ENCODE measurements around the gene RHOJ. TPM values are rescaled to one million over a fixed set of nuclear protein-coding genes. Genes with fewer than 3 reads are reported as not detected.
"Not testable (repeated sequence)": the region's sequence is repeated elsewhere in the genome, so short reads cannot be mapped to it uniquely, and the experiment has no call there.

RHOJ gene
- total RNA-seq = not detected

- no peaks in the 10 kb centered on the region for H3K4me1 Mint-ChIP-seq (ENCODE audit: low read depth)
- H3K4me3 Mint-ChIP-seq = no peak within 1 kb of the TSS
- H3K9me3 Mint-ChIP-seq = no peaks in the 10 kb centered on the region
- ATAC-seq = no peak
- no peaks in the 10 kb centered on the region for H3K36me3 Mint-ChIP-seq (ENCODE audit: insufficient read depth)
- H3K27me3 Mint-ChIP-seq (ENCODE audit: low read depth) = peaks cover 8% of the 10 kb centered on the region
- no peak for DNase-seq
Observed at GRCh38 chr14:63204407-63205043, at the start of gene RHOJ. Gene RHOJ (plus strand): TSS chr14:63204443. CDS start chr14:63204870, 427 bp downstream.

DNA sequence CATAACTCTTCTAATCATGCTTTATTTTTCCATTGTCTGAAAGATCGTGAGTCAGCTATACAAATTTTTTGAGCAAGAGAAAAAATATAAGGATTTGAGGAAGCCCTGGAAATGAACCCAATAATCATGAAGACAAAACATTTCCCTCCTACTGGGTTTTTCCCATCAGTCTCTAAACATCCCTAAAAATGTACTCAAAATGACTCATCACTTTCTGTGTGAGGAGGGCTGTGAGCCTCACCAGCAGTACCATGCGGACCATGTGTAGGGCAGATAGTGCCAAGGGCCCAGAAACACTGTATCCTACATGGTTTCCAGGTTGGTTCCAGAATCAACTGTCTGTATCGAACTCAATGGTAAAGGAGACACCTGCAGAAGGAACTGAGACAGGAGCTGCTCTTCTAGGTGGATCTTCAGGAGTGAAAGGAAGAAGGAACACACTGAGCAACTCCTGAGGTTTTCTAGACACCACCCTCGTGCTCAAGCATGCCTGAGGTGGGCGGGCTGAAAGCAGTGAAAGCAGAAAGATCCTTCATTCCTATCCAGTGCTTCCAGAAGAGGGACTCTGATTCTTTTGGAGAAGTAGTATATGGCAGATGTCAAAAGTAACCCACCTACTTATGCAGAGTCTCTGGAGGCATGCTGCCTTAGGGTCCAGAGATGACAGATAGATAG, 48.6 kb upstream of the RHOJ start:
- ATAC-seq = no peak
- no peak for DNase-seq
- H3K27me3 Mint-ChIP-seq (ENCODE audit: low read depth) = peaks cover 3% of the 10 kb centered on the region
- H3K4me1 Mint-ChIP-seq (ENCODE audit: low read depth) = no peaks in the 10 kb centered on the region
- H3K36me3 Mint-ChIP-seq (ENCODE audit: insufficient read depth) = no peaks in the 10 kb centered on the region
- no peak overlapping the region for H3K4me3 Mint-ChIP-seq
- H3K9me3 Mint-ChIP-seq = no peaks in the 10 kb centered on the region

DNA sequence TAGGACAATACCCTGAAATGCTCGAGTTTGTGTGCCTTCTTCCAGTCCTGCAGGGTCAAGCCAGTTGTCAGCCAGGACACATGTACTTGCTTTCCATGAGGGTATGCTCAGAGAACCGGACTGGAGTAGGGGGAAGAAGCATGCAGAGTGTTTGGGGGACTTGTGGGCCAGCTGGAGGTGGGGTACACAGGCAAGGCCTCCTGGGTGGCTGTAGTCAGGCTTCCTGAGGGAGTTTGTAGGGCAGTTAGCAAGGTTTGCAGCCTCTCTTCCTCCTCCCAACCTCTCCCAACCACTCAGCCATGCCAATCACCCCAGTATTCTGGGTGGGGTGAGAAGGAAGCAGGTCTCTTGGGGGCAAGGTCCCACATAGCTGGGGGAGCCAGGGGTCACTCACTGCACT, 47.0 kb upstream of the RHOJ start:
- ATAC-seq (no peak), DNase-seq (no peak)
- no peaks in the 10 kb centered on the region for H3K4me1 Mint-ChIP-seq (ENCODE audit: low read depth)
- H3K4me3 Mint-ChIP-seq = no peak overlapping the region
- no peaks in the 10 kb centered on the region for H3K36me3 Mint-ChIP-seq (ENCODE audit: insufficient read depth)
- H3K27me3 Mint-ChIP-seq (ENCODE audit: low read depth) = peaks cover 3% of the 10 kb centered on the region
- no peaks in the 10 kb centered on the region for H3K9me3 Mint-ChIP-seq

- DNase-seq (no peak), ATAC-seq (no peak)
- Mint-ChIP-seq H3K4me1 (ENCODE audit: low read depth) (no peaks in the 10 kb centered on the region), H3K4me3 (no peak overlapping the region), H3K27me3 (ENCODE audit: low read depth) (peaks cover 3% of the 10 kb centered on the region), H3K36me3 (ENCODE audit: insufficient read depth) (no peaks in the 10 kb centered on the region), H3K9me3 (no peaks in the 10 kb centered on the region)
Observed at GRCh38 chr14:63163306-63163705, 40.9 kb upstream of the RHOJ start.

DNA sequence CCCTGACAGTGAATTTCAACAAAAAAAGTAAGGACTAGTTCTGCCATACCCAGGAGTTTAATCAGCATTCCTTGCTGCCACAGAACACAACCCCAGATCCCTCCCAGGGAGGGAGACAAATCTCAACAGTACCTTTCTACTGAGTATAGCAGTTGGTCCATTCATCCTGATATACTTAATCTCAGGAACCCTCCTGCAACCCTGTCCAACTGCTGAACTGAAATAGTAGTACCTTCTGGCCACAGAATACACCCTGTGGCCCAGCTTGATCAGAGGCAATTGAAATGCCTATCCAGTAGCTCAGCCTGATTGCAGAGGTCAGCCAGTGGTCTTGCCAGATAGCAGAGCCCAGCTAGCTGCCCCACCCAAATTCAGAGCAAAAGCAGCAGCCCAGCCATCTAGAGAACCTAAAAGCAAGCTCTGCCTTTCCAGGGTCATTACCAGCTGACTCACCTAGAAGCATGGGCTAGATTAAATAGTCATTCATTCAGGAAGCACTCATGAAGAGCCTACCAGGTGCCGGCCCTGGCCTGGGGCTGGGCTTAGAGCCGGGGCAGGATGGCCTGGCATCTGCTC, 40.0 kb upstream of the RHOJ start:
- H3K9me3 Mint-ChIP-seq = no peaks in the 10 kb centered on the region
- no peak overlapping the region for H3K4me3 Mint-ChIP-seq
- no peaks in the 10 kb centered on the region for H3K36me3 Mint-ChIP-seq (ENCODE audit: insufficient read depth)
- H3K4me1 Mint-ChIP-seq (ENCODE audit: low read depth) = no peaks in the 10 kb centered on the region
- no peaks in the 10 kb centered on the region for H3K27me3 Mint-ChIP-seq (ENCODE audit: low read depth)
- ATAC-seq (no peak), DNase-seq (no peak)

DNA sequence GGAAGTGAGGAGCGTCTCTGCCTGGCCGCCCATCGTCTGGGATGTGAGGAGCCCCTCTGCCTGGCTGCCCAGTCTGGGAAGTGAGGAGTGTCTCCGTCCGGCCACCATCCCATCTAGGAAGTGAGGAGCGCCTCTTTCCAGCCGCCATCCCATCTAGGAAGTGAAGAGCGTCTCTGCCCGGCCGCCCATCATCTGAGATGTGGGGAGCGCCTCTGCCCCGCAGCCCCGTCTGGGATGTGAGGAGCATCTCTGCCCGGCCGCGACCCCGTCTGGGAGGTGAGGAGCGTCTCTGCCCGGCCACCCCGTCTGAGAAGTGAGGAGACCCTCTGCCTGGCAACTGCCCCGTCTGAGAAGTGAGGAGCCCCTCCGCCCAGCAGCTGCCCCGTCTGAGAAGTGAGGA, 39.0 kb upstream of the RHOJ start:
- H3K4me1 Mint-ChIP-seq (ENCODE audit: low read depth); H3K27me3 Mint-ChIP-seq (ENCODE audit: low read depth); ATAC-seq: not testable (repeated sequence)

GRCh38 chr14:63167044-63167443, 37.2 kb upstream of the RHOJ start:
- DNase-seq (no peak), ATAC-seq (no peak)
- H3K4me3 Mint-ChIP-seq = no peak overlapping the region
- H3K27me3 Mint-ChIP-seq (ENCODE audit: low read depth) = peaks cover 5% of the 10 kb centered on the region
- H3K9me3 Mint-ChIP-seq = no peaks in the 10 kb centered on the region
- H3K36me3 Mint-ChIP-seq (ENCODE audit: insufficient read depth) = no peaks in the 10 kb centered on the region
- no peaks in the 10 kb centered on the region for H3K4me1 Mint-ChIP-seq (ENCODE audit: low read depth)

More for the DNA sequence above, 39.0 kb upstream of the RHOJ start:
- DNase-seq; H3K36me3 Mint-ChIP-seq (ENCODE audit: insufficient read depth); H3K4me3 Mint-ChIP-seq; H3K9me3 Mint-ChIP-seq: not testable (repeated sequence)

DNA sequence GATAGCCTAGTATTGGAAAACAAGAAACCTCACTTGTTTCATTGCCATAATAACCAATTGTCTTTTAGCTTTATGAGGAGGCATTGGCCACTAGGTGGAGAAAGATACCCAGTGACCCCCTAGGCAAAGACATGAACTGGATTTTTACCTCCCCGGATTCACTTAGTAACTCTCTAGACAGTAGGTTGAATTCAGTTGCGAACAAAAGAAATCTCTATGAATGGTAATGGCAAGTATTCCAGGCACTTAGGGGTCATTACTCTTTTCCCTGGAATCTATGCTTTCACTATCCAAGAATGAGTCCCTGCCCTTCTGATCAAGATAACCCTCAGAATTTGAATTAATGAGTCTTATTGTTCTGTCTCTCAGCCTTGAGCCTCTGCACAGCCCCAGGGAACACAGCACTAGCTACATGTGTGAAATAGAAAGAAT, 29.5 kb upstream of the RHOJ start:
- ATAC-seq (no peak), DNase-seq (no peak)
- Mint-ChIP-seq H3K9me3 (no peaks in the 10 kb centered on the region), H3K27me3 (ENCODE audit: low read depth) (peaks cover 5% of the 10 kb centered on the region), H3K4me1 (ENCODE audit: low read depth) (no peaks in the 10 kb centered on the region), H3K4me3 (no peak overlapping the region), H3K36me3 (ENCODE audit: insufficient read depth) (no peaks in the 10 kb centered on the region)

GRCh38 chr14:63175531-63175930, 28.7 kb upstream of the RHOJ start:
- no peak for DNase-seq
- H3K9me3 Mint-ChIP-seq = no peaks in the 10 kb centered on the region
- H3K4me3 Mint-ChIP-seq = no peak overlapping the region
- ATAC-seq = no peak
- no peaks in the 10 kb centered on the region for H3K36me3 Mint-ChIP-seq (ENCODE audit: insufficient read depth)
- no peaks in the 10 kb centered on the region for H3K4me1 Mint-ChIP-seq (ENCODE audit: low read depth)
- peaks cover 4% of the 10 kb centered on the region for H3K27me3 Mint-ChIP-seq (ENCODE audit: low read depth)

GRCh38 chr14:63178912-63179311, 25.3 kb upstream of the RHOJ start:
- Mint-ChIP-seq H3K4me3 (no peak overlapping the region), H3K9me3 (peaks cover 5% of the 10 kb centered on the region), H3K4me1 (ENCODE audit: low read depth) (no peaks in the 10 kb centered on the region), H3K27me3 (ENCODE audit: low read depth) (peaks cover 2% of the 10 kb centered on the region), H3K36me3 (ENCODE audit: insufficient read depth) (no peaks in the 10 kb centered on the region)
- DNase-seq (no peak), ATAC-seq (peak in 1 of 2 donors; percentile 10)

- DNase-seq (no peak), ATAC-seq (no peak)
- Mint-ChIP-seq H3K36me3 (ENCODE audit: insufficient read depth) (no peaks in the 10 kb centered on the region), H3K4me1 (ENCODE audit: low read depth) (no peaks in the 10 kb centered on the region), H3K4me3 (no peak overlapping the region), H3K27me3 (ENCODE audit: low read depth) (peaks cover 2% of the 10 kb centered on the region), H3K9me3 (peaks cover 5% of the 10 kb centered on the region)
Observed at GRCh38 chr14:63179383-63179782, 24.9 kb upstream of the RHOJ start.

- Mint-ChIP-seq H3K4me1 (ENCODE audit: low read depth) (no peaks in the 10 kb centered on the region), H3K36me3 (ENCODE audit: insufficient read depth) (no peaks in the 10 kb centered on the region), H3K27me3 (ENCODE audit: low read depth) (peaks cover 2% of the 10 kb centered on the region), H3K4me3 (no peak overlapping the region), H3K9me3 (peaks cover 5% of the 10 kb centered on the region)
- ATAC-seq (no peak), DNase-seq (no peak)
Observed at GRCh38 chr14:63180011-63180410, 24.2 kb upstream of the RHOJ start.

DNA sequence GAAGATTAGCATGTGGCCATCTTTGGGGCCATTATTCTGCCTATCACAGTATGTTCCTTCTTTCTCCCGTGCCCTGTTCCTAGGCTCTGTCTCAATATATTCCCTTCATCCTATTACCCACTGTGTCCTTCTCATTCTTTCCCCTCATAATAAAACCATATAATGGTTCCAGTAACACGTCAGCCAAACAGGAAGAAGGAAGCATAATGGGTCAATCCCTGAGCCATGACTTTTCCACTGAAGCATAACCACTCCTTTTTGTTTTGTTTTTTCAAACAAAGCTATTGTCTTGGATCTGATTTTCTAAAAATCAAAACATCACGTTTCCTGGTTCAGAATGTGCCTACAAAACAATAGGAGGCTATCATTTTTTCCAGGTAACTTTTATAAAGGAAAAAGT, 21.3 kb upstream of the RHOJ start:
- no peak overlapping the region for H3K4me3 Mint-ChIP-seq
- no peak for ATAC-seq
- H3K9me3 Mint-ChIP-seq = peaks cover 5% of the 10 kb centered on the region
- no peaks in the 10 kb centered on the region for H3K4me1 Mint-ChIP-seq (ENCODE audit: low read depth)
- no peaks in the 10 kb centered on the region for H3K36me3 Mint-ChIP-seq (ENCODE audit: insufficient read depth)
- DNase-seq = no peak
- H3K27me3 Mint-ChIP-seq (ENCODE audit: low read depth) = no peaks in the 10 kb centered on the region

DNA sequence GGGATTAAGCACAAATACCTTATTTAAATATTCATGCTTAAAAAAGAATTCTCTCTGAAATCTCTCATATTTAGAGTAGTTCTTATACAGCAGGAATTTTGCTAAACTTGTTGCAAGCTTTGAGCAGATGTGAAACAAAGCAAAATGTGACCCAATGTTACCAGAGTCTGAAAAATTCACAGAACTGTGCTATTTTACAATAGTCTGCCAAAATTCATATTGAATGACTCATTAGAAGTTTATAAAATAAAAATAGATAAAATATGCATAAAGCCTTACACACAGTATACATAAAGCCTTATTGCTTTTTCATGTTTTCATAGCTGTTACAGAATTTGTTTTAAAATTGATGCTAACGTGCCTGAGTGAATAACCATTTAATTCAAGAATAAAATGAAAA, 17.8 kb upstream of the RHOJ start:
- Mint-ChIP-seq H3K4me1 (ENCODE audit: low read depth) (no peaks in the 10 kb centered on the region), H3K27me3 (ENCODE audit: low read depth) (peaks cover 6% of the 10 kb centered on the region), H3K36me3 (ENCODE audit: insufficient read depth) (no peaks in the 10 kb centered on the region), H3K9me3 (peaks cover 5% of the 10 kb centered on the region), H3K4me3 (no peak overlapping the region)
- DNase-seq (no peak), ATAC-seq (no peak)

GRCh38 chr14:63191211-63191610, 13.0 kb upstream of the RHOJ start:
- no peaks in the 10 kb centered on the region for H3K36me3 Mint-ChIP-seq (ENCODE audit: insufficient read depth)
- DNase-seq (no peak), ATAC-seq (no peak)
- no peaks in the 10 kb centered on the region for H3K9me3 Mint-ChIP-seq
- H3K4me3 Mint-ChIP-seq = no peak overlapping the region
- peaks cover 6% of the 10 kb centered on the region for H3K27me3 Mint-ChIP-seq (ENCODE audit: low read depth)
- no peaks in the 10 kb centered on the region for H3K4me1 Mint-ChIP-seq (ENCODE audit: low read depth)

Data from activated T-cell treated with anti-CD3 and anti-CD28 coated beads, Interleukin-2, amount 50 U/mL, for 4 hours (primary cell).